ENCODE data around the gene TRIP12. TPM values are rescaled to one million over a fixed set of nuclear protein-coding genes. Genes with fewer than 3 reads are reported as not detected.
"Not testable (repeated sequence)": the region's sequence is repeated elsewhere in the genome, so short reads cannot be mapped to it uniquely, and the experiment has no call there.

TRIP12 gene
- total RNA-seq: 181 and 207 TPM in 2 replicates

- DNase-seq (ENCODE audit: low read depth in 2 of 2): peak; percentile 97
These were observed at the start of gene TRIP12 for GRCh38 chr2:229921892-229922448. TRIP12 (minus strand) TSS chr2:229922009; CDS start chr2:229880079, 41,930 bp downstream.

- no peak for DNase-seq (ENCODE audit: low read depth in 2 of 2)
These were observed 49.5 kb upstream of the TRIP12 start for GRCh38 chr2:229971298-229971790.

GRCh38 chr2:229970406-229970805 is 48.6 kb upstream of the TRIP12 start:
- DNase-seq (ENCODE audit: low read depth in 2 of 2): no peak

GRCh38 chr2:229969921-229970320 is 48.1 kb upstream of the TRIP12 start:
- no peak for DNase-seq (ENCODE audit: low read depth in 2 of 2)

GRCh38 chr2:229963596-229963995 is 41.8 kb upstream of the TRIP12 start:
- peak; percentile 19 to 41 for DNase-seq (ENCODE audit: low read depth in 2 of 2)

- DNase-seq (ENCODE audit: low read depth in 2 of 2): no peak
These were observed 34.7 kb upstream of the TRIP12 start for GRCh38 chr2:229956491-229956890.

- no peak for DNase-seq (ENCODE audit: low read depth in 2 of 2)
These were observed 33.9 kb upstream of the TRIP12 start for GRCh38 chr2:229955663-229956062.

GRCh38 chr2:229952256-229952835 is 30.5 kb upstream of the TRIP12 start:
- no peak for DNase-seq (ENCODE audit: low read depth in 2 of 2)

GRCh38 chr2:229947544-229947943 is 25.7 kb upstream of the TRIP12 start:
- no peak for DNase-seq (ENCODE audit: low read depth in 2 of 2)

- DNase-seq (ENCODE audit: low read depth in 2 of 2): no peak
These were observed 24.2 kb upstream of the TRIP12 start for GRCh38 chr2:229945975-229946374.

- DNase-seq (ENCODE audit: low read depth in 2 of 2): peak in 1 of 2 donors; percentile 47
These were observed 22.1 kb upstream of the TRIP12 start for GRCh38 chr2:229943770-229944449.

- no peak for DNase-seq (ENCODE audit: low read depth in 2 of 2)
These were observed 21.4 kb upstream of the TRIP12 start for GRCh38 chr2:229943171-229943570.

GRCh38 chr2:229942671-229943070 is 20.9 kb upstream of the TRIP12 start:
- DNase-seq (ENCODE audit: low read depth in 2 of 2): no peak

- no peak for DNase-seq (ENCODE audit: low read depth in 2 of 2)
These were observed 15.7 kb upstream of the TRIP12 start for GRCh38 chr2:229937537-229937936.

GRCh38 chr2:229931241-229931640 is 9.4 kb upstream of the TRIP12 start:
- no peak for DNase-seq (ENCODE audit: low read depth in 2 of 2)

- no peak for DNase-seq (ENCODE audit: low read depth in 2 of 2)
These were observed 8.8 kb upstream of the TRIP12 start for GRCh38 chr2:229930656-229931055.

GRCh38 chr2:229927817-229928321 is 6.1 kb upstream of the TRIP12 start:
- peak; percentile 21 to 76 for DNase-seq (ENCODE audit: low read depth in 2 of 2)

GRCh38 chr2:229925201-229925600 is 3.4 kb upstream of the TRIP12 start:
- no peak for DNase-seq (ENCODE audit: low read depth in 2 of 2)

GRCh38 chr2:229924541-229924940 is 2.7 kb upstream of the TRIP12 start:
- not testable (repeated sequence) for DNase-seq (ENCODE audit: low read depth in 2 of 2)

GRCh38 chr2:229922449-229923386 is 909 bp upstream of the TRIP12 start, which contains the start of gene FBXO36:
FBXO36 (plus strand) TSS chr2:229922503; CDS start chr2:229922514, 11 bp downstream.
- peak; percentile 34 to 63 for DNase-seq (ENCODE audit: low read depth in 2 of 2)
